AG08396 (cell line): Measurements from ENCODE around the gene NOTCH3.

Source experiments
- DNase-seq: peaks from one replicate; pipeline ENCODE4 v3.0.0; 2012; ENCODE audit warnings: low spot score, mixed read lengths

Gene NOTCH3

DNA sequence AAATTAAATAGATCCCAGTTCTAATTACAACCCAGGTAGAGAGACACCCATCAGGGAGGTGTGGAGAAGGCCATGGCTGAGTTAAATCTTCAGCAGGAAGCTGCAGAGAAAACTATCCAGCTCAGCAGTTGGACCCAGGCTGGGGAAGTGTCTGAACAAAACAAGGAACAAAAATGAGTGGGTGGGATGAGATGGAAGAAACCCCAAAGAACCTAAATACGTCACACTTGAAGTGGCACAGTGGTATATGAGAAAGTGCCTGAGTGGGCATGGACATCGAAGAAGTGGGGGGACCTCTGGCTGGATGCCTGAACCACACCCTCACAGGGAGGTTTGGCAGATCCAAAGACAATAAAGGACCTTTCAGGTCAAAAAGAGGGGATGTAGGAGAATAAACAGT is 35.0 kb upstream of the NOTCH3 start:
- no peak for DNase-seq

DNA sequence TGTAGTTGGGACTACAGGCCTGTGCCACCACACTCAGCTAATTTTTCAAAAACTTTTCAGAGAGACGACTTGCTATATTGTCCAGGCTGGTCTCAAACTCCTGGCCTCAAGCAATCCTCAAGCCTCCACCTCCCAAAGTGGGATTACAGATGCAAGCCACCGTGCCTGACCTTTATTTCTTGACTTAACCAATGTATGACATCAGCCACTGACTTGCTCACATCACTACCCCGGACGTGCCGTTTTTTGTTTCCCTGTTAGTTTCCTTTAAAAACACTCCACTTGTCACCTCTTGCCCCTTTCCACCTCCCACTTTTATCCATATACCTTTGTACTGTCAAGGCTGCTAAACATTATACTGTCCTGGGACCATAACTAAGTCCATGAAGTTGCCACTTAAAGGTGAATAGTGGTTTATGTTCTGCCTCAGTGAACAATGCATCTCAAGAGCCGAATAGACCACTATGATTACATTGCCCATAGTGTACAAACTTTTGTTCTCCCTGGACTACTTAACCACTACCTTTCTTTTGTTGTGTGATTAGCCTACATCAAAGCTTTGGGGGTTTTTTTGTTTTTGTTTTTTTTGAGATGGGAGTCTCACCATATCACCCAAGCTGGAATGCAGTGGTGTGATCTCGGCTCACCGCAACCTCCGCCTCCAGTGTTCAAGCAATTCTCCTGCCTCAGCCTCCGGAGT is 33.8 kb upstream of the NOTCH3 start:
- no peak for DNase-seq

DNA sequence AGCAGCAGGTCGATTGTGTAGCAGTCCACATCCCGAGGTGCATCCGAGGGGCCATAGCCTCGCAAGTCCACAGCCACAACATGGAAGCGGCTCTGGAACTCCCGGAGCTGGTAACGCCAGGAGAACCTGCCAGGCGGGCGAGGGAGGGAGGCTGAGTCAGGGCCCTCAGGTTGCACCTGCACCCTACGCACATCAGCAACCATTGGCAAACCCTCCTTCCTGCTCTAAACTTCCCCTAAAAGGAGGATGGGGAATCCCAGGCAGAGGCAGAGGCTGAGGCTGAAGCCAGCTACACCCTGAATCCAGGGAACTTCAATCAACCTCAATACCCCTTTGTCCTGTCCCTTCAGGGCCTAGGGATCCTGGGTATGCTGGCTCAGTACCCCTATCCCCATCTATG is 30.5 kb upstream of the NOTCH3 start:
- DNase-seq: no peak

DNA sequence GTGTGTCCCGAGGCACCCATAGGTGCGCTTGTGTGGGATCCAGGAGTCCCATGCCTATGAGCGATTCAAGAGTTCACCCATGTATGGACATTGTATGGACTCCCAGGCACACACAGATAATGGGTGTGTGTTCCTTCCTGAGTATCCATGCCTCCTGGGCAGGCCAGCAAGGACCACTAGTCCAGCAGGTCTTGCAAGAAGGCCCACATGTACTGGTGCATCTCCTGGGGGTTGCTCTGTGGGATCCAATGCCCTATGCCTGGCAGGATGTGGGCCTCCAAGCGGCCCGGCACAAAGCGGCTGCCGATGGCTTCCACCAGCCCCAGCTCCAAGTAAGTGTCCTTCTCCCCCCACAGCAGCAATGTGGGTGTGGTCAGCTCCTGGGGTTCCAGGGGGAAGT is 26.5 kb upstream of the NOTCH3 start:
- no peak for DNase-seq

DNA sequence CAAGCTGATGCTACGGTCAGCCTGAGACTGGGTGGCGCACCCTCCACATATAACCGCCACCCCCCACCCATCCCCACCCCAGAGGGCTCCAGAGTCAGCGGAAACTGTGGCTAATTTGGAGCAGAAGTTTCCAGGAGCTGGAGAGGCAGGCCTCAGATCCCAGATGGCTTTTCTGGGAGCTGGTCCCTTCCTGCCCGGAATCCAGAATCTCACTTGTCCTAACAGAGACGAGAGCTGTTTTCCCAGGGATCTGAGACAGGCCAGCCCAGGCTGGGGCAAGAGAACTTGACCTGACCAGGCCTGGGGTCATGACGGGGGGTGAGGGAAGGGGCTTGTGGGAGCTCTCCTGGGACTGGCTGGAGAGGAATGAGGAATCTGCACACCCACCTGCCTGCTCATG is 25.0 kb upstream of the NOTCH3 start:
- DNase-seq: no peak

DNA sequence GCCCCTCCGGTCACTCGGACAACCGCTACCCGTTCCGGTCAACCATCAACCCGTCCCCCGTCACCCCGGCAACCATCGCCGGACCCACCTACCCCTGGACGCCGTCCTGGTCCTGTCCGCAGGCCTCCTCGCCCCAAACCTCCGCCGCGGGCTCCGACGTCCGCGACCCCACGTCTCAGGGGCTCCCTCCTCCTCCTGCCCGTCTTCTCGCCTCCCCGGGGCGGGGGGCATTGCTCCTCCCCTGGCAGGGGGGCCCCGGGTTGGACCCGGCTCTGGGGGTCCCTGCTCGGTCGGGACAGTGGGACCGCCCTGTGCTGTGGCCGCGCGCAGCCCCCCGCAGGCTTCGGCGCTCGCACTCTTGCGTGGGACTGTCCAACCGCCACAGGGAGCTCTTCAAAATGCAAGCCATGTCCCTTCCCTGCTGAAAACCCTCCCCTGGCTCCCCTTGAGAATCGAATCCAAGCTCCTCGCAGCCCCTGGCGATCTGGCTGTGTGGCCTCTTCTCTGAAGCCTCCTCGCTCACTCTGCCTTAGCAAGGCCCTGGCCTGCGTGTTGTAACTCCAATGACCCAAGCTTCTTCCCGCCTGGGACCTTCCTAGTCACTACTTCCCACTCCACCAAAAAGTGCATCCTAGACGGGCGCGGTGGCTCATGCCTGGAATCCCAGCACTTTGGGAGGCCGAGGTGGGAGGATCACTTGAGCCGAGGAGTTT is 23.0 kb upstream of the NOTCH3 start:
- DNase-seq: no peak

DNA sequence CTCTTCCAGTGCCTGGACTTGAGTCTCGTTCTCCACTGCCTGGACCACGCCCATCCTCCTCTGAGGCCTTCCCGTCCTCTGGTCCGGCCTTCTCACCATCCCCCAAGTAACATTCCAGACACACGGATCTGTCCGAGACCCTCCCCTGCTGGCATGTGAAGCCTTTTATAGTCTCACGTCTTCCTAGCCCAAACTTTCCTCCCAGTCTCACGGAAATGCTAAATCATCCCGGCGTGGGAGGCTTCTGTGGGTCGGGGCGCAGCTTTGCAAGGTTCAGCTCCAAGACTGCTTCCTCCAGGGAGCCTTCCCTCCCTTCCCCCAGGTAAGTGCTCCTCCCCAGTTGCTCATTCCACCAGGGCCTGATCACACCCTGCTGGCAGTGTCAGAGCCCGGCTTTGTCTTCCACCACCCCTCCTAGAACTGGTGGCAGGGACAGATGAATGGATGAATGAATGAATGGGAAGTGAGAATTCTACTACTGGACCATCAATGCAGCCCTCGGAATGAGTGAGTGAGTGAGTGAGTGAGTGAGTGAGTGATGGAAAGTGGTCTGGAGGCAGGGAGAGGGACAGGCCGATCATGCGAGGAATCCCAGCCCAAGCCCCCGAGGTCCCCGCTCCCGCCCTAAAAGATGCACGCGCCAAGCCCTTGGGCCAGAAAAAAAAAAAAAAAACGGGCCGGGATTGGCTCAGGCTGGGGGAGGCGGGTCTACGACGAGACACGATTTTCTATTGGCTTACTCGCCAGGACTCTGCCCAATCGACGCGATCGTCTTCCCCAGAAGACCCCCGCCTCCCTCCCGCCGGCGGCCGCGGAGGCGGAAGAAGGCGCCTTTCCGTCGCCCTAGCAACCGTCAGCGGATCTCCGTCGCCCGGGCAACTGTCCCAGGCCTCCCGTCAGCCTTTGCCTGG is 22.2 kb upstream of the NOTCH3 start:
- DNase-seq: peak; percentile 100

DNA sequence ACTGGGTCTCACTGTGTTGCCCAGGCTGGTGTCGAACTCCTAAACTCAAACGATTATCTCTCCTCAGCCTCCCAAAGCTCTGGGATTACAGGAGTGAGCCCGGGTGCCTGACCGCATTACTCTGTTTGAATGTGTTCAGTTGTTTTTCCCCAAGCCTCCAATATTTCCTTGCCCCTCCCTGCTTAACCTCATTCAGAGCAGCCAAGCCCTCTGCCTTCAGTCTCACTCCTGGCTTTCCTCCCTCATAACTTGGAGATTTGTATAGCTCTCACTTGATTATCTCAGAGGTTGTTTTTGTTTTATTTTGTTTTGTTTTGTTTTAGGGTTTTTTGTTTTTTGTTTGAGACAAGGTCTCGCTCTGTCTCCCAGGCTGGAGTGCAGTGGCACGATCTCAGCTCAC is 20.0 kb upstream of the NOTCH3 start:
- no peak for DNase-seq

DNA sequence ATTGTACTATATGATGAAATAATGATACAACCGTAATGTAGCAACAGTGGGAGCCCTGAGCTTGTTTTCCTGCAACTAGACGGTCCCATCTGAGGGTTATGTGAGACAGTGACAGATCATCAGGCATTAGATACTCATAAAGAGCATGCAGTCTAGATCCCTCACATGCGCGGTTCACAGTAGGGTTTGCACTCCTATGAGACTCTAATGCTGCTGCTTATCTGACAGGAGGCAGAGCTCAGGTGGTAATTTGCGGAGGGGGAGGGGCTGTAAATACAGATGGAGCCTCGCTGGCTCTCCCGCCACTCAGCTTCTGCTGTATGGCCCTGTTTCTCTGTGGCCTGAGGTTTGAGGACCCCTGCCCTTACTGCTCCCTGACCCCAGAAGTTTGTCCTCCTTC is 17.7 kb upstream of the NOTCH3 start:
- DNase-seq: no peak

DNA sequence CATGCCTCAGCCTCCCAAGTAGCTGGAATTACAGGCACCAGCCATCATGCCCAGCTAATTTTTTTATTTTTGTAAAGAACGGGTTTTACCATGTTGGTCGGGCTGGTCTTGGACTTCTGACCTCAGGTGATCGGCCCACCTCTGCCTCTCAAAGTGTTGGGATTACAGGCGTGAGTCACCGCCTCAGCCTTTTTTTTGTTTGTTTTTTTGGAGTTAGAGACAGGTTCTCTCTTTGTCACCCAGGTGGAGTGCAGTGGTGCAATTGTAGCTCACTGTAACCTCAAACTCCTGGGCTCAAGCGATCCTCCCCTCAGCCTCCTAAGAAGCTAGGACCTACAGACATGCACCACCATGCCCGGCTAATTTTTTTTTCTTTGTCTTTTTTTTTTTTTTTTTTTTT is 15.6 kb upstream of the NOTCH3 start:
- DNase-seq: no peak

DNA sequence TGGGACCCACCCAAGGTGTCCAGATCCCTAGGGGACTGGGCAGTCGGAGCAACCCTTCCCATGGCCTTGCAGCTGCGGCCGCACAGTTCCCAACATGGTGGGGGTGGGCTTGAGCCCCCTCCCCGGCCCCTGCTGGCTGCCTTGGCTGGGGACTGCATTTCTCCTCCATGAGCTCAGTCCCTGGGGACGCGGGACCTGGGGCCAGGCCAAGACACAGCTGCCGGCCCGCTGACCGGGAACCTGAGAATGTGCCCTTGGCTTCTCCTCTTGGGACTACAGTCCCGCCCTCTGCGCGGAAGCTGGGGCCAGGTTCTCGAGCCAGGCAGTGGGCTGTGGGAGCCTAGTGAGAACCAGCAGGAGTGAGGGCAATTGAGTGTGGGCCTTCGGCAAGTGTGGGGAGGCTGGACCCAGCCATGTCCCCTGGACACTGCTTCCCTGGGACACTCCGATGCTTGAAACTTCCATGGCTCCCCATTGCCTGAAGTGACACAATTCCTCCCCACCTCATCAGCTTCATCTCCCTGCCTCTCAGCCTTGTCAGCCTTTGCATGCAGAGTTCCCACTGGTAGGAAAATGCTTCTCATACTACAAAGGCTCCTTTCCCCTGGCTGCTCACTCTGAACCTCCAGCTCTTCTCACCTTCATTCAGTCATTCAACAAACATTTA is 13.1 kb upstream of the NOTCH3 start:
- DNase-seq: peak; percentile 49

DNA sequence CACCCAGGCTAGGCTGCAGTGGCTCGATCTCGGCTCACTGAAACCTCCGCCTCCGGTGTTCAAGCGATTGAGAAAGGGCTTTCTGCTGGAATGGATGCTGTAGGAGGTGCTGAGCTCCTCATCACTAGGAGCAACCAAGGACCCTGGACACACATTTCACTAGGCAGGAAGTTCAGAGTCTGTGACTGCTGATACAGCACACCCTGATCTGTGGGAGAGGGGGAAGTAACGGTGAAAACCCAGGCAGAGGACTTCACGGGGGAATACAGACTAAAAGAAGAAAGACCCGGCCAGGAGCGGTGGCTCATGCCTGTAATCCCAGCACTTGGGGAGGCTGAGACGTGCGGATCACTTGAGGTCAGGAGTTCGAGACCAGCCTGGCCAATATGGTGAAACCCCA is 11.9 kb upstream of the NOTCH3 start:
- no peak for DNase-seq

DNA sequence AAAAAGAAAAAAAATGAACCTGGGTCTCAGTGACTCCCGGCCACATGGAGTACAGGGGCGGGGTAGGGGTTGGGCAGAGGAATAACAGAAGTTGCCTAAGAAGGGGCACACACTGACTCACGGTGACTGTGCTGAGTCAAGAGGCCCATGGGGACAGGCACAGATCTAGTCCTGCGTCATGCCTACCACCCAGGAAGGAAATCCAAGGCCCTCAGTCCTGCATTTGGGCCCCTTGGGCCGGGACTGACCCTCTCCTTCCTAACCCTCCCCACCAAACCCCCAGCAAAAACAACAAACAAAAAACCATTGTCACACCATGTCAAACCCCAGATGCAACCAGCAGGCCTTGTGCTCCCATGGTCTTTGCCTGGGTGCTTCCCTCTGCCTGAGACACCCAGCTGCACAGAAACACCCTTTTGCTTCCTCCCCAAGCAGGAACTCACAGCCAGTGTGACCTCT is 9.6 kb upstream of the NOTCH3 start:
- DNase-seq: peak; percentile 22

DNA sequence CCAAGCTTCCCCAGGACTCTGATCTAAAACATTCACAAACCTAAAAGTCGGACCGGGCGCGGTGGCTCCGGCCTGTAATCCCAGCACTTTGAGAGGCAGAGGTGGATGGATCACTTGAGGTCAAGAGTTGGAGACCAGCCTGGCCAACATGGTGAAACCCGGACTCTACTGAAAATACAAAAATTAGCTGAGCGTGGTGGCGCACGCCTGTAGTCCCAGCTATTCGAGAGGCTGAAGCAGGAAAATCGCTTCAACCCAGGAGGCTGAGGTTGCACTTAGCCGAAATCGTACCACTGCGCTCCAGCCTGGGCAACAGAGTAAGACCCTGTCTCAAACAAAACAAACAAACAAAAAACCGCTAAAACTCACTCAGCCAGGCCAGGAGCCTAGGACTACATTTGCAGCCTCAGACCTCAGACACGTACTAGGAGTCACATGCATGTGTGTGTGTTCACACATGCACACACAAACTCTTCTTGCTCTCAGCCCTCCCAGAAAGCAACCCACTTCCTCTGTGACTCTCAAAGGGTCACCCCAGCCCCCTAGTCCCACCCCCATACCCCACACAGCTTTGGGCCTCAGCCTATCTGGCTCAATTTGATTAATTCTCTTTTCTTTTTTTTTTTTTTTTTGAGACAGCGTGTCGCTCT is 704 bp upstream of the NOTCH3 start:
- no peak for DNase-seq

DNA sequence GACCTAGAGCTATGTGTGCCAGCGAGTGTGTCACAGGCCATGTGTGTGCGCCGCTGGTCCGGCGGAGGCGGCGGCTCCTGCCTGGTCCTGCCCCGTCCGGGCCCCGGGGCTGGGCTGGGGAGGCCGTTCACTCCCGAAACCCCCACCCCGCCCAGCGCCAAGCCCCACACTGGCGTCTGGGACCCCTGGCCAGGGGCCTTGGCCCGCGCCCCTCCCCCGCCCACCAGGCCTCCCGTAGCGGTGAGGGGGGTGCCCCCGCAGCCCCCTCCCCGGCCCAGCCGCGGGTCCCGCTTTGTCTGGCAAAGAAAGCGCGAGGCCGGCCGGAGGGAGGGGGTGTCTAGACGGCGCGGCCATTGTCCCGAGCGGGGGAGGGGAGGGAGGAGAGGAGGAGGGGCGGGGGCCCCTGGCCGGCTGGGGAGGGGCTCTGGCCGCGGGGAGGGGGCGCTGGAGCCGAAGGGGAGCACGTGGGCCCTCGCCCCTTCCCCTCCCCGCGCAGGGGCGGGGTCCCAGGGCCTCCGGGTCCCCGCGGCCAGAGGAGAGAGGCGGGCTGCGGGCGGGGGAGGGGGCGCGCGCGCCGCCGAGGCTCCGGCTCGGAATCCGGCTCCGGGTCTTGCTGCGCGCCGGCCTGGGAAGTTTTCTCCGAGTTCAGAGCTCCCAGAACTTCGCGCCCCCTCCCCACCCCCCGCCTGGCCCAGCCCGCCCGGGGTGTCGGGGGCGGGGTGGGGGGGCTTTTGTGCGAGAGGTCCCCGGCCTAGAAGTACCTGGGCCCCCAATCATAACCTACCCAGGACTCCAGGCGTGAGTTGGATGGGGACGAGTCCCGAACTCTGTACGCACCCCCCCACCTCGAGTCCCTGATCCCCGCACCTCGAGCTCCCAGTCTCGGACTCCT is 888 bp downstream of the NOTCH3 start:
- peak; percentile 84 for DNase-seq

DNA sequence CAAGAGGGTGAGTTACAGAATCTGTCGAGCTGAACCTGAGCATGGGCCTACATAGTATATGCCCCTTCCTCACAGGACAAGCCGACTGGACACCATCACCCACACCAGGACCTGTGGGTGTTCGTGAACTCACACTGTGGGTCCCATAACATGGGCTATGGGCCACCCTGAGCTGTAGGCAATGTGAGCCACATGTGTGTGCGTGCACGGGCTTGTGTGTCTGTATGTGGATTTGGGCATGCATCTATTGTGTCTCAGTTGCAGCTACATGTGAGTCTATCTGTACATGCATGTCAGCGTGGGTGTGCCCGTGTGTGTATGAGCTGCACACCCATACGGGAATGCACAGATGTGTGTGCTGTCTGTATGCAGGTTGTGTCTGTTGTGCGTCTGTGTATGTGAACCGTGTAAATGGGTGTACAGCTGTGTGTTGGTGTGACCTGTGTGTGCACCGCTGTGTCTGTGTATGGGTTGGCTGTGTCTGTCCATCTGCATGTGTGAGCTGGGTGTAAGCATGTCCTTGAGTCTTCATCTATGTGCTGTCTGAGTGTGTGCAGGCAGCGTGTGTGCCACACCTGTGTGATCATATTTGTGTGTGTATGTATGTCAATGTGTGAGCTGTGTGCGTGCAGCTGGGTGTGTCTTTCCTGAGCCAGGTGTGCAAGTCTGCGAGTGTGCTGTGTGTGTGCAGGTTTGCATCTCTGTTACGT is 1.7 kb downstream of the NOTCH3 start:
- no peak for DNase-seq

DNA sequence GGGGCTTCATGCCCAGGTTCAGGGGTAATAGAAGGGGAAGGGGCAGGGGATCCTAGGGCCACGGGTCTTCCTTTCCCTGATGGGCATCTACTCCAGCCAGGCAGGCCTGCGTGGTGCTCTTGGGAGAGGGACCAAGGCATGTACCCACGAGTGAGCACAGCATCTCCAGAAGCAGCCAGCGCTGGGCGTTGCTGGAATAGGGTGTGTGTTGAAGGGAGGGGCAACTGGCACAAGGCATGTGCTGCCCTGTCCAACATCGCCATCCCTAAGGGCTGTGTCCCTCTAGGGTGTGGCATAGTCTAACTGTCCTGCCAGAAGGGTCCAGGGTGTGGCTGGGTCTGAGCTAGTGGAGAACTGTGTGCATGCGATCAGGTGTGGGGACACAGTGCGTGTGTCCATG is 2.9 kb downstream of the NOTCH3 start:
- DNase-seq: no peak

DNA sequence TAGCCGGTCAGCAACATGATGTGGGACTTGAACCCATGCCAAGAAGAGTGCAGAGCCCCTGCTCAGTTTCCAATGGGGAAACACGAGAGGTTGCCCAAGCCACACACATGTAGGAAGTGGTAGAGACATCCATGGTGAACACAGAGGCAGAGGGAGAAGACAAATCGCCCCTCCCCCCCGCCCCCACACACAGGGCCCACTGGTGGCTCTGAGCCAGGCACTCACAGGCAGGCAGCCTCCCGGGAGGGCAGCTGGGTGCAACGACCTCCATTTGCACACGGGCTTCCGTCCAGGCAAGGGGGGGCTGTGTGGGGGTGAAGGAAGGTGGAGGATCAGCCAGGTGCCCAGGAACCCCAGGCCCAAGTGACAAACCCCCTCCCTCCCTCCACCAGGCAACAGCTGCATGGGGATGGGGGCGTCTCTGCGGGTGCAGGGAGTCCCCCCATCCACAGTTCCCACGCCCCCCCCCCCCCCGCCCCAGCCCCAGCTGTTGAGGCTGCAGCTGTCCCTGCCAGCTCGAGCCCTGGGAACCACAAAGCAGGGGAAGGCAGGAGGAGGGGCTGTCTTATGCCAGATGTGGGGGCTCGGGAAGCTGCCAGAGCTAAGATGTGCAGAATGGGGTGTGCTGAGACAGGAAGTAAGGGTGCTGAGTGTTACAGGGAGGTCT is 3.4 kb downstream of the NOTCH3 start:
- DNase-seq: no peak

DNA sequence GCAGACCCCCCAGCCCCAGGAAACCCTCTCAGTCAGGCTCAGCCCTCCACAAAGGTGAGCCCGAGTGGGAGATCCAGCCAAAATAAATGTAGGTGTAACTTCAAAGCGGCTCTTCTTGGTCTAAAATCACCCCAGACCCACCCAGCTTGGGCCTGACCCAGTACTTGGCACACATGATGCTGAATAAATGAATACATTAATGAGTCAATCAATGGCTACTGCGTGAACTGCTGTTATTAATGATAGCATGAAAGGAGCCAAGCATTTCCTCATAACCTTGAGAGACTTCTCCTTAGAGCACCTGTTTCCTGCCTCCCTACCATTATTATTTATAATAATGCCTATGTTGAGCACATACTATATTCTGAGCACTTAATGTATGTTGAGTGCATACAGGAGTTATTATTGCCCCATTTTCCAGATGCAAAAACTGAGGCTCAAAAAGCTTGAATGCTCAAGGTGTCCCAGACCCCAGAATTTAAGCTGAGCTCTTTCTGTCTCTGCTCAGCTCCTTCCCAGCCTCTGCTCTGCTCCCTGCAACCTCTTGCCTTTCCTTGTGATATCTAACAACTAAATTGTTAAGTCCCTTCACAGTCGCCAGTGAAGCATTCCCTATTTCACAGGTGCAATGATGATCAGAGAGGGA is 4.3 kb downstream of the NOTCH3 start:
- DNase-seq: no peak
